Hepatocyte (in vitro differentiated cells): ENCODE measurements around the gene PERM1.

Experiments
- EZH2 ChIP-seq: fragments of 200-600 bp; sonication (generic); IDR thresholded peaks from 2 replicates; pipeline ENCODE4 v1.6.1; 2016; ENCODE audit warnings: antibody characterized with exemption, mild to moderate bottlenecking, borderline replicate concordance
- EZH2phosphoT487 ChIP-seq: fragments of 200-600 bp; sonication (generic); IDR thresholded peaks from one replicate; pipeline ENCODE4 v1.6.1; 2018; ENCODE audit warnings: antibody characterized with exemption, mild to moderate bottlenecking, low read depth, moderate library complexity; ENCODE audit not compliant: unreplicated experiment, severe bottlenecking
- TF ChIP-seq, protein P1 (sequence below): fragments of 200-600 bp; sonication (generic); IDR thresholded peaks from 2 replicates; pipeline ENCODE4 v1.5.1; 2016; ENCODE audit warnings: antibody characterized with exemption, mild to moderate bottlenecking; ENCODE audit not compliant: poor library complexity

DNA sequence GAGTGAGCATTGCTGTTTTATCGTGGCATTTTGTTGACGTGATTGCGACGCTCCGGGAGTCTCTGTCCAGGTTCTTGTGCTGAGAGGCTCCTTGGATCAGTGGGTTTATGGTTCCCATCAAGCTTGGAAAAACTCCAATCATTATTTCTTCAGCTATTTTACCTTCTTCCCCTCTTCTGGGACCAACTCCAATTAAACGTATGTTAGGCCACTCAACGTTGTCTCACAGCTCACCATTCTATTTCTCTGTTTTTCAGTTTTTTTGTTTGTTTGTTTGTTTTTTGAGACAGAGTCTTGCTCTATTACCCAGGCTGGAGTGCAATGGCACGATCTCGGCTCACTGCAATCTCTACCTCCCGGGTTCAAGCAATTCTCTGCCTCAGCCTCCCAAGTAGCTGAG lies 10.0 kb upstream of the PERM1 start:
- TF ChIP-seq, protein P1, sequence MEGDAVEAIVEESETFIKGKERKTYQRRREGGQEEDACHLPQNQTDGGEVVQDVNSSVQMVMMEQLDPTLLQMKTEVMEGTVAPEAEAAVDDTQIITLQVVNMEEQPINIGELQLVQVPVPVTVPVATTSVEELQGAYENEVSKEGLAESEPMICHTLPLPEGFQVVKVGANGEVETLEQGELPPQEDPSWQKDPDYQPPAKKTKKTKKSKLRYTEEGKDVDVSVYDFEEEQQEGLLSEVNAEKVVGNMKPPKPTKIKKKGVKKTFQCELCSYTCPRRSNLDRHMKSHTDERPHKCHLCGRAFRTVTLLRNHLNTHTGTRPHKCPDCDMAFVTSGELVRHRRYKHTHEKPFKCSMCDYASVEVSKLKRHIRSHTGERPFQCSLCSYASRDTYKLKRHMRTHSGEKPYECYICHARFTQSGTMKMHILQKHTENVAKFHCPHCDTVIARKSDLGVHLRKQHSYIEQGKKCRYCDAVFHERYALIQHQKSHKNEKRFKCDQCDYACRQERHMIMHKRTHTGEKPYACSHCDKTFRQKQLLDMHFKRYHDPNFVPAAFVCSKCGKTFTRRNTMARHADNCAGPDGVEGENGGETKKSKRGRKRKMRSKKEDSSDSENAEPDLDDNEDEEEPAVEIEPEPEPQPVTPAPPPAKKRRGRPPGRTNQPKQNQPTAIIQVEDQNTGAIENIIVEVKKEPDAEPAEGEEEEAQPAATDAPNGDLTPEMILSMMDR = no peak
- TF ChIP-seq EZH2phosphoT487 (no peak), EZH2 (no peak)
